ENCODE results near the gene GATD1.

Gene GATD1

GRCh38 chr11:777288-778255 is at the start of gene GATD1:
GATD1 (minus strand) TSS chr11:777487; CDS start chr11:777462, 25 bp downstream.
- Histone ChIP-seq H2AFZ (ENCODE audit: low read depth) (peak within 1 kb of the TSS; percentile 59; the same call in 1 of the 2 replicates), H3K36me3 (ENCODE audit: insufficient read depth) (no peaks in the 10 kb centered on the region), H4K20me1 (ENCODE audit: insufficient read depth) (no peaks in the 10 kb centered on the region), H3K27ac (peak within 1 kb of the TSS; percentile 56), H3K9ac (peak within 1 kb of the TSS; percentile 88), H3K27me3 (ENCODE audit: insufficient read depth, low read depth) (no peaks in the 10 kb centered on the region), H3K4me3 (IDR thresholded peaks at IDR 0.05; ENCODE audit: insufficient read depth, low read depth, low read length) (no peak within 1 kb of the TSS), H3K4me2 (peak within 1 kb of the TSS; percentile 76), H3K79me2 (ENCODE audit: insufficient read depth, low read depth) (peaks cover 42% of the 10 kb centered on the region), H3K4me1 (ENCODE audit: low read depth, poor library complexity, severe bottlenecking) (peaks cover 12% of the 10 kb centered on the region)
- TF ChIP-seq CTCF (conservative IDR thresholded peaks at IDR 0.05; ENCODE audit: low read depth, low read length), result no peak

- Histone ChIP-seq H2AFZ (ENCODE audit: low read depth) (peak overlapping the region; percentile 76), H4K20me1 (ENCODE audit: insufficient read depth) (no peaks in the 10 kb centered on the region), H3K9ac (peak overlapping the region; percentile 35; the same call in 1 of the 2 replicates), H3K4me2 (peak overlapping the region; percentile 98), H3K4me3 (IDR thresholded peaks at IDR 0.05; ENCODE audit: insufficient read depth, low read depth, low read length) (no peak overlapping the region), H3K36me3 (ENCODE audit: insufficient read depth) (no peaks in the 10 kb centered on the region), H3K27ac (no peak overlapping the region), H3K27me3 (ENCODE audit: insufficient read depth, low read depth) (peaks cover 30% of the 10 kb centered on the region), H3K79me2 (ENCODE audit: insufficient read depth, low read depth) (no peaks in the 10 kb centered on the region), H3K4me1 (ENCODE audit: low read depth, poor library complexity, severe bottlenecking) (peaks cover 52% of the 10 kb centered on the region)
- no peak for TF ChIP-seq CTCF (conservative IDR thresholded peaks at IDR 0.05; ENCODE audit: low read depth, low read length)
These were observed 49.5 kb upstream of the GATD1 start for GRCh38 chr11:826836-827145.

- H3K4me3 ChIP-seq (IDR thresholded peaks at IDR 0.05; ENCODE audit: insufficient read depth, low read depth, low read length), result no peak overlapping the region
These were observed 48.9 kb upstream of the GATD1 start for GRCh38 chr11:826227-826621.

More at GRCh38 chr11:826227-826621, 48.9 kb upstream of the GATD1 start:
- no peak for TF ChIP-seq CTCF (conservative IDR thresholded peaks at IDR 0.05; ENCODE audit: low read depth, low read length)
- Histone ChIP-seq H3K36me3 (ENCODE audit: insufficient read depth) (no peaks in the 10 kb centered on the region), H3K9ac (no peak overlapping the region; the same call in 1 of the 2 replicates), H3K4me2 (peak overlapping the region; percentile 98; the same call in 1 of the 2 replicates), H2AFZ (ENCODE audit: low read depth) (no peak overlapping the region), H3K27me3 (ENCODE audit: insufficient read depth, low read depth) (peaks cover 25% of the 10 kb centered on the region), H3K27ac (no peak overlapping the region), H4K20me1 (ENCODE audit: insufficient read depth) (no peaks in the 10 kb centered on the region), H3K4me1 (ENCODE audit: low read depth, poor library complexity, severe bottlenecking) (peaks cover 48% of the 10 kb centered on the region), H3K79me2 (ENCODE audit: insufficient read depth, low read depth) (no peaks in the 10 kb centered on the region)
